A673 (cell line): Measurements from ENCODE around the gene UBA6.

Experiments used
- EZH2 ChIP-seq: fragments of 200-600 bp; sonication (generic); IDR thresholded peaks from 2 replicates; pipeline ENCODE4 v1.6.1; 2017; ENCODE audit warnings: borderline replicate concordance, low read depth, mild to moderate bottlenecking, mixed read lengths, antibody characterized with exemption, low read length; ENCODE audit not compliant: poor library complexity, severe bottlenecking
- TF ChIP-seq, protein P1 (sequence below): fragments of 300-800, 200-600 bp; sonication (generic); conservative IDR thresholded peaks from 2 replicates; pipeline ENCODE4 v1.5.1; 2017; ENCODE audit warnings: low read depth, mild to moderate bottlenecking, antibody characterized with exemption, low read length, moderate library complexity, mixed read lengths

- TF ChIP-seq, protein P1, sequence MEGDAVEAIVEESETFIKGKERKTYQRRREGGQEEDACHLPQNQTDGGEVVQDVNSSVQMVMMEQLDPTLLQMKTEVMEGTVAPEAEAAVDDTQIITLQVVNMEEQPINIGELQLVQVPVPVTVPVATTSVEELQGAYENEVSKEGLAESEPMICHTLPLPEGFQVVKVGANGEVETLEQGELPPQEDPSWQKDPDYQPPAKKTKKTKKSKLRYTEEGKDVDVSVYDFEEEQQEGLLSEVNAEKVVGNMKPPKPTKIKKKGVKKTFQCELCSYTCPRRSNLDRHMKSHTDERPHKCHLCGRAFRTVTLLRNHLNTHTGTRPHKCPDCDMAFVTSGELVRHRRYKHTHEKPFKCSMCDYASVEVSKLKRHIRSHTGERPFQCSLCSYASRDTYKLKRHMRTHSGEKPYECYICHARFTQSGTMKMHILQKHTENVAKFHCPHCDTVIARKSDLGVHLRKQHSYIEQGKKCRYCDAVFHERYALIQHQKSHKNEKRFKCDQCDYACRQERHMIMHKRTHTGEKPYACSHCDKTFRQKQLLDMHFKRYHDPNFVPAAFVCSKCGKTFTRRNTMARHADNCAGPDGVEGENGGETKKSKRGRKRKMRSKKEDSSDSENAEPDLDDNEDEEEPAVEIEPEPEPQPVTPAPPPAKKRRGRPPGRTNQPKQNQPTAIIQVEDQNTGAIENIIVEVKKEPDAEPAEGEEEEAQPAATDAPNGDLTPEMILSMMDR = no peak
- TF ChIP-seq EZH2 = no peak
These were observed 113.8 kb downstream of the UBA6 start for GRCh38 chr4:67587156-67587555.
